NT2/D1 (cell line): Measurements from ENCODE around the gene IL32.
A peak's percentile ranks its signal among the peaks of the same experiment; 100 is the strongest.

ENCODE experiments used
- DNase-seq: peaks from one replicate; pipeline ENCODE4 v3.0.0-alpha.2; 2011; ENCODE audit warnings: low read depth, low spot score
- H3K27me3 ChIP-seq: 2 replicates; pipeline ENCODE4 v1.6.0; 2011; ENCODE audit warnings: mild to moderate bottlenecking; ENCODE audit not compliant: insufficient read length, insufficient read depth
- H3K36me3 ChIP-seq: 2 replicates; pipeline ENCODE4 v1.6.1; 2011; ENCODE audit warnings: mild to moderate bottlenecking, low read length, mixed read lengths; ENCODE audit not compliant: insufficient read depth, insufficient read length
- H3K4me1 ChIP-seq: 2 replicates; pipeline ENCODE4 v1.5.1; 2011; ENCODE audit not compliant: insufficient read depth, insufficient read length
- H3K4me3 ChIP-seq: 2 replicates; pipeline ENCODE4 v1.5.1; 2011; ENCODE audit warnings: low read depth; ENCODE audit not compliant: insufficient read length
- H3K9ac ChIP-seq: 2 replicates; pipeline ENCODE4 v1.6.0; 2011; ENCODE audit warnings: low read depth; ENCODE audit not compliant: insufficient read length
- H3K9me3 ChIP-seq: 2 replicates; pipeline ENCODE4 v1.5.1; 2011; ENCODE audit warnings: mild to moderate bottlenecking, low read length; ENCODE audit not compliant: insufficient read depth
- SUZ12 ChIP-seq: IDR thresholded peaks from 2 replicates; pipeline ENCODE4 v1.6.1; 2011; ENCODE audit not compliant: insufficient read length, insufficient read depth; ENCODE audit errors: extremely low read depth
- YY1 ChIP-seq: IDR thresholded peaks from 2 replicates; pipeline ENCODE4 v1.6.1; 2011; ENCODE audit not compliant: insufficient read length, insufficient read depth
- ZNF274 ChIP-seq: IDR thresholded peaks from 2 replicates; pipeline ENCODE4 v1.6.1; 2011; ENCODE audit warnings: mild to moderate bottlenecking, low read depth, low read length

Gene IL32

DNA sequence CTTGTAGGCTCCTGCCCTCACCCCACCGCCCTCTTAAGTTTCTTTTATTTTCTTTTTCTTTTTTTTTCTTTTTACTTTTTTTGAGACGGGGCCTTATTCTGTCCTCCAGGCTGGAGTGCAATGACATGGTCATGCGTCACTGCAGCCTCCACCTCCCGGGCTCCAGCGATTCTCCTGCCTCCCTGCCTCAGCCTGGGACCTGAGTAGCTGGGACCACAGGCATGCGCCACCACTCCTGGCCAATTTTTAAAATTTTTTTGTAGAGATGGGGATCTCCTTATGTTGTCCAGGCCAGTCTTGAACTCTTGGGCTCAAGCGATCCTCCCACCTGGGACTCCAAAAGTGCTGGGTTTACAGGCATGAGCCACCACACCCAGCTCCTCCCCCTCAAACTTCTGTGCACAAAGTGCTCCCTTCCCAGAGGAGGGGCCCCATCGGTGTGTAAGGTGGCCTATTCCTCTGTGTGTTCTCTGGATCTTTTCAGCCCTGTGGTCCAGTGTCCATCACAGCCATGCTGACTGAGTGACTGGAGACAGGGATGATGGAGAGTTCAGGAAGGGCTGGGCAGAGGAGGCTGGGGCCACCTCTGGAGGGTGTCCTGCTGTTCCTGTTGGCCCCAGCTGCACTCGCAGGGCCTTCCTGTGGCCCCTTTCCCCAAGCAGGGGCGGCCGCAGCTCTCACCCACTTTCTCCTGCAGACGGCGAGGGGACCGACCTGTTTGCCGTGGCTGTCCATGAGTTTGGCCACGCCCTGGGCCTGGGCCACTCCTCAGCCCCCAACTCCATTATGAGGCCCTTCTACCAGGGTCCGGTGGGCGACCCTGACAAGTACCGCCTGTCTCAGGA is 8.9 kb upstream of the IL32 start:
- TF ChIP-seq ZNF274 (no peak), SUZ12 (no peak), YY1 (no peak)
- DNase-seq: no peak
- Histone ChIP-seq H3K36me3 (peaks cover 29% of the 10 kb centered on the region), H3K27me3 (peaks cover 10% of the 10 kb centered on the region), H3K4me1 (peaks cover 18% of the 10 kb centered on the region), H3K9ac (no peak overlapping the region), H3K4me3 (no peak overlapping the region), H3K9me3 (no peaks in the 10 kb centered on the region)

DNA sequence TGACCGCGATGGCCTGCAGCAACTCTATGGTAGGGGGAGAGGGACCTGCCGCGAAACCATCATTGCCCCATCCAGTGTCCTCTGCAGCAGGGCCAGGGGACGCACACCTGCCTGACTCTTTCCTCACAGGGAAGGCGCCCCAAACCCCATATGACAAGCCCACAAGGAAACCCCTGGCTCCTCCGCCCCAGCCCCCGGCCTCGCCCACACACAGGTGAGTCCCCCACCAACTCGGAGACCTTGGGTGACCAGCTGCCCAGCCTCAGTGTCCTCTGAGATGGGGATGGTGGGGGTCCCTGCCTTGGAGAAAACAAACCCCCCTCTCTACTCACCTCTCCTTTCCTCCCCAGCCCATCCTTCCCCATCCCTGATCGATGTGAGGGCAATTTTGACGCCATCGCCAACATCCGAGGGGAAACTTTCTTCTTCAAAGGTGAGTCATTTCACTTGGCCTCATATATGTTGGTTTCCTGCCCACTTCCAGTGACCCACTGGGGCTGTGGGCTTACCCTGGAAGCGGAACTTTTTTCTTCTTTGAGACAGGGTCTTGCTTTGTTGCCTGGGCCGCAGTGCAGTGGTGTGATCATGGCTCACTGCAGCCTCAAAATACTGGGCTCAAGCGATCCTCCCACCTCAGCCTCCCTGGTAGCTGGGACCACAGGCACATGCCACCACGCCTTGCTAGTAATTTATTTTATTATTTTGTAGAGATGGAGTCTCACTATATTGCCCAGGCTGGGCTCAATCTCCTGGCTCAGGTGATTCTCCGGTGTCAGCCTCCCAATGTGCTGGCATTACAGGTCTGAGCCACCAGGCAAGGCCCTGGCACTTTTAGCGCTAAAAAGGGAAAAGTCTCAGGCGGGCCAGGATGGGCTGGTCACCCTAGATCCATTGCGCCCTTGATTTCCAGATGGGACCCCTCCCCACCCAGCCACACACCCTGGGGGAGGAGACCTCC is 8.0 kb upstream of the IL32 start:
- H3K9me3 ChIP-seq: no peaks in the 10 kb centered on the region
- peaks cover 29% of the 10 kb centered on the region for H3K36me3 ChIP-seq
- H3K9ac ChIP-seq: no peak overlapping the region
- TF ChIP-seq YY1 (no peak), ZNF274 (no peak), SUZ12 (no peak)
- DNase-seq: no peak
- no peak overlapping the region for H3K4me3 ChIP-seq
- peaks cover 10% of the 10 kb centered on the region for H3K27me3 ChIP-seq
- H3K4me1 ChIP-seq: peaks cover 18% of the 10 kb centered on the region

DNA sequence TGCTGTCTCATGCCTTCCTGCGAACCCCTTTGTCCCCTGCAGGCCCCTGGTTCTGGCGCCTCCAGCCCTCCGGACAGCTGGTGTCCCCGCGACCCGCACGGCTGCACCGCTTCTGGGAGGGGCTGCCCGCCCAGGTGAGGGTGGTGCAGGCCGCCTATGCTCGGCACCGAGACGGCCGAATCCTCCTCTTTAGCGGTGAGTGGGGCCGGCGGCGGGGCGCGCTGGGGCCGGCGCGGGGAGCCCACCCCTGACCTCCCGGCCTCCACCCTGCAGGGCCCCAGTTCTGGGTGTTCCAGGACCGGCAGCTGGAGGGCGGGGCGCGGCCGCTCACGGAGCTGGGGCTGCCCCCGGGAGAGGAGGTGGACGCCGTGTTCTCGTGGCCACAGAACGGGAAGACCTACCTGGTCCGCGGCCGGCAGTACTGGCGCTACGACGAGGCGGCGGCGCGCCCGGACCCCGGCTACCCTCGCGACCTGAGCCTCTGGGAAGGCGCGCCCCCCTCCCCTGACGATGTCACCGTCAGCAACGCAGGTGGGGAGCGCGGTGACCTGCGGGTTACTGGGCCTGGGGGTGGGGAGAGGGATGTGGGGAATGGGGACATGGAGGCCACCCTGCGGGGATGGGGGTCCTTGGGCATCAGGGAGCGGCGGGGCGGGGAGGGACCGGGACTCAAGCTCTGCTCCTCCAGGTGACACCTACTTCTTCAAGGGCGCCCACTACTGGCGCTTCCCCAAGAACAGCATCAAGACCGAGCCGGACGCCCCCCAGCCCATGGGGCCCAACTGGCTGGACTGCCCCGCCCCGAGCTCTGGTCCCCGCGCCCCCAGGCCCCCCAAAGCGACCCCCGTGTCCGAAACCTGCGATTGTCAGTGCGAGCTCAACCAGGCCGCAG is 7.1 kb upstream of the IL32 start:
- H3K4me1 ChIP-seq: peaks cover 16% of the 10 kb centered on the region
- H3K9me3 ChIP-seq: no peaks in the 10 kb centered on the region
- H3K9ac ChIP-seq: peak overlapping the region; percentile 85
- peaks cover 10% of the 10 kb centered on the region for H3K27me3 ChIP-seq
- H3K4me3 ChIP-seq: peak overlapping the region; percentile 78
- no peak for TF ChIP-seq ZNF274
- peaks cover 29% of the 10 kb centered on the region for H3K36me3 ChIP-seq
- peak; percentile 57 for DNase-seq

DNA sequence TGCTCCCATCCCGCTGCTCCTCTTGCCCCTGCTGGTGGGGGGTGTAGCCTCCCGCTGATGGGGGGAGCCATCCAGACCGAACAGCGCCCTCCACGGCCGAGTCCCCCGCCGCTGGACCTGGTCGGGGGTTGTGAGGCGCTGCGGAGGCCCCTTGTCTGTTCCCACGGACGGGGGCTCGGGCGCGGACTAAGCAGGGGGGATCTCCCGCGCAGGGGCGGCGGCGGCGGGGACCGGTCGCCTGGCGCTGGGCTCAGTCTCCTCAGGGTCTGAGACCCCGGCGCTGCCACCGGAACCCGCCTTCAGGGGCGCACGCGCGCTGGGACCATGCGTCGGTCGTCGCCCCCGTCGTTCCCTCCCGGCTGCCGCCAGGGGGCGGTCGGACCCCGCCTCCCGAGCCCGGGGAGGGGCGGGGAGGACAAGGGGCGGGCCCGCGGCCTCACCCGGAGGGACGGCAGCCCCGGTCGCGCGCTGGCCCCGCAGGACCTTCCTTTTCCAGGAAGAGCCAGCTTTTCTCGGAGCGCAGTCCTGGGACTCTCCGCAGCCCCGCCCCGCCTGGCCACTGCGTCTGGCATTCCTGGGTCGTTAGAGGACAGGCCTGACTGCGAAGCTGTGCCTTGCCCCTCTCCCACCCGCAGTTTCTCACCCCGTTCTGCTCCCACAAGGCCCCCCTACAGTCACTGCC is 6.3 kb upstream of the IL32 start:
- Histone ChIP-seq H3K36me3 (peaks cover 23% of the 10 kb centered on the region), H3K9me3 (no peaks in the 10 kb centered on the region), H3K4me3 (peak overlapping the region; percentile 78), H3K4me1 (peaks cover 15% of the 10 kb centered on the region), H3K27me3 (peaks cover 10% of the 10 kb centered on the region), H3K9ac (peak overlapping the region; percentile 85)
- no peak for TF ChIP-seq YY1
- no peak for TF ChIP-seq ZNF274
- TF ChIP-seq SUZ12: no peak
- peak; percentile 85 for DNase-seq

DNA sequence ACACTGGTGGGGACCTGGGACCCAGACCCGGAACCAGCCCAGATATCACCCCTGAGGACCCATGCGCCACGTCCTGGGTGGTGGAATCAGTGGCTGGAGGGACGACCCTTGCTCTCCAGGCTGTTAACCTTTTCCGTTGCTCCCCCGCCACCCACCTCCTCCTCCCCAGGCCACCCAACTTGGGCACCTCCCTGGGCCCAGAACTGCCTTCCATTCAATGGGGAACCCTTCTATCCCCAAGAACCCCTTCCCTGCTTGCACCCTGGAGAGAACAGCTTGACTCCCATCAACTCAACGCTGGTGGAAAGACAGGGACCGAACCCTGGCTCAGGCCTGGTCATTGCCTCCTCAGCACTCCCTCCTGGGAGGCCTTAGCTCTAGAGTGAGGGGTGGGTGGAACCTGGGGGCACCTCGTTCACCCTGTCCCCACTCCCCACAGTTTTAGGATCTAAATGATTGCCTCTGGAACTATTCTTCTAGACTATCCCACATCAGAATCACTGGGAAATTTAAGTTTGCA is 5.7 kb upstream of the IL32 start:
- peaks cover 17% of the 10 kb centered on the region for H3K36me3 ChIP-seq
- no peaks in the 10 kb centered on the region for H3K9me3 ChIP-seq
- no peak for DNase-seq
- peak overlapping the region; percentile 78 for H3K9ac ChIP-seq
- H3K4me1 ChIP-seq: peaks cover 17% of the 10 kb centered on the region
- TF ChIP-seq ZNF274: no peak
- no peak for TF ChIP-seq SUZ12
- TF ChIP-seq YY1: no peak
- peaks cover 10% of the 10 kb centered on the region for H3K27me3 ChIP-seq
- H3K4me3 ChIP-seq: peak overlapping the region; percentile 78
